SHP77 treated with DMSO at 0.1 percent for 48 hours (cell line): ENCODE data around the gene DSCAM.

Source experiments
- DNase-seq: peaks from one replicate; lab custom pipeline; 2025; lab: John Stamatoyannopoulos, UW

Gene DSCAM

GRCh38 chr21:40704141-40704540 lies 142.8 kb downstream of the DSCAM start:
- no peak for DNase-seq

- DNase-seq = no peak
These were observed 147.6 kb downstream of the DSCAM start for GRCh38 chr21:40699366-40699765.

DNA sequence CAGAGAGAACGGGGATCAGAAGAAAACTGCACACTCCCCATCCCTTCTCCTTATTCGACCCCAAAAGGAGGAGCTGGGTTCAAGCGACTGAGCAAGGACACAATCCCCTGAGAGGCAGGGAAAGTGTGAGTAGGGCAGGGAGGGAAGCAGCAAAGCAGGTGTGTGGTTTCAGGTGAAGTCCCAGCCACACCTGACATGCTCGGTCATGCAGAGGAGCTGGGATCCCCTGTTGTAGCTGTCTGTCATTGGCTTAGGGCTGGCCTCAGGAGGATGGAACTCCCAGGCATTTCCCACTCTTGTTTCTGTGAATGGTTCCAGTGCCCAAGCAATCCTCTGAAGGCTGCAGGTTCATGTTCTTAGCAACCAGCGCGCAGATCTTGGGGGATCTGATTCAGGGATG lies 150.7 kb downstream of the DSCAM start:
- no peak for DNase-seq

DNA sequence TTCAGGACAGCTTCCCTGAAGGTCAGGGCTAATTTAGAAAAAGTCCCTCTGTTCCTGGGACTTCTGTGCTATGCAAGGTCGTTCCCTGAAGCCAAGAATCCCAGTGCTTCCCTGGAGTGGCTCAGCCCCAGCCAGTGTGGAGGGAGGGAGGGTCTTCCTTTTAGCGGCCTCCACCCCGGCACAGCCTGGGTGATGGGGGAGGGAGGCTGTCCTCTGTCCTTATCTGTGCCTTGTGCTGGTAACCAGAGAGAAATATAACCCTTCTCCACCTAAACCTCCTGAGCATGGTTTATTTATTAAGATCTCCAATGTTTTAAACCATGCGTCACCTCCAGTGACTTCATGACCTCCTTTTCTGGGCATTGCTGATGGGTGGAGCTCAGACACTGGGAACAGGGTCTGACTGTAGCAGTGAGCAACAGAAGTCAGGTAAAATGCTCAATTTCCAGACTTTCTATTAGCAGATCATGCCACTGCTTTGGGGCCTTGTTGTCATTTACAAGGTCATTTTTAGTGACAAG lies 157.1 kb downstream of the DSCAM start:
- DNase-seq = no peak

DNA sequence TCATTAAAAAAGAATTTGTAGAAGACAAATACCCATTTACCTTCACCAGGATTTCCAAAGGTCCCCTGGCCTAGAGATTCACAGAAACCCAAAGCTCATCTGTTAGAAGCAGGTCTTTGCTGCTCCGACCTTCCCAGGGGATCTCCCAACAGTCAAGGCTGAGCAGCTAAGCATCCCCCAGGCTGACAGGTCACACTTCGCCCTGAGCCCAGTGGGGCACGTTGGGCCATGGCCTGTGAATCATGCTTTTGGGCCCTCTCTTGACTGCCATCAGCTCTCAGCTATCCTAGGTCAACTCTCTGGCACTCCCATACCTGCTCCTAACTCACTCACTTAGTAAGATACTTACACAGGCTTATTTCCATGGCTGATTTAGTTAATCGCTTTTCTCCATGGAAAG lies 157.7 kb downstream of the DSCAM start:
- DNase-seq = no peak

DNA sequence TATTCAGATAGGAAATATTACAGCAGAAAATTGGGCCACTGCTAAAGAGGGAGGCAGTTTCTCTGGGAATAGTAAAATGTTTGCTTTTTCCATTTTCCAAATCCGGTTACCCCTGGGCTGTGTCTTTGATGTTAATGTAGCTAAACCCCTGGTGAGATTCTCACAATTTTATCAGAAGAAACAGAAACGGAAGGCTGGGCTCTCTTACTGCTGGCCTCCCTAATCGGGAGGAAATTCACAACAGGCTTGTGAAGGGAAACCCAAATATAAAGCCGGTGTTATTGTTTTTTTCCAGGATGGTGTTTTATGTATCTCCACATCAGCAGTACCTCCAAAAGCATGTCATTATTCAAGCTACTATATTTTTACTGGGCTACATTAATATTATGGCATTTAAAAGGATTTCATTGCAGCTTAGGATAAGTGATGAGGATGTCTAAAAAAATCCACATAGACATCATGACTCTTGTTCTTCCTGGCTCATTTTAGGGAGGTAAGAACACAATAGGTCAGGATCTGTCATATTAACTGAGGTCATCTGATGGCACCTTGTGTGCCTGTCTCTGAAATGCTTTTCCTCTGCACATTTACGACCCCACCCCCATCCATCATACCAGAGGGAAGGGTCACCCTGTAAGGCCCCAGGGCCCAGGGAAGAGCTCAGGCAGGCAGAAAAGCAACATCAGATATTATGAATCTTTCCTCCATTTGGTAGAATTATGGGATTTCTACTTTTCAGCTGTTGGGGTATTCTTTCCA lies 158.7 kb downstream of the DSCAM start:
- no peak for DNase-seq

- no peak for DNase-seq
These were observed 159.3 kb downstream of the DSCAM start for GRCh38 chr21:40687625-40688024.

DNA sequence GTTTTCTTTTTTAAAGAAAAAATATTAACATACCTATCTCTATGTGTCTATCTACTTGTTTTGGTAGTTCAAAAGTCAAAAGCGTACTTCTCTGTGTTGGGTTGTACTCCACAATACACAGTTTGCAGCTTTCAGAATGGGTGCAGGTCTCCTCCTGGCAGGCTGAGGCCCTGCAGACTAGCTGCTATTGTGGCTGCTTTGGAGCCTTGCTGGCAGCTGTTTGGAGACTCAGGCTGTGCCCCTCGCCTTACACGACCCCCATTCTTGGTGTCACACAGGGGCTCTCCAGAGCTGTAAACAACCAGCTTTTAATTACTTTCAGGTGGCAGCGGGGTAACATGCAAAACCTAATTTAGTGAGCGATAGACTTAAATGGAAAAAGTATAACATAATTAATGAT lies 160.4 kb downstream of the DSCAM start:
- DNase-seq = no peak

GRCh38 chr21:40685141-40685540 lies 161.8 kb downstream of the DSCAM start:
- no peak for DNase-seq

GRCh38 chr21:40684726-40685125 lies 162.2 kb downstream of the DSCAM start:
- DNase-seq = no peak

DNA sequence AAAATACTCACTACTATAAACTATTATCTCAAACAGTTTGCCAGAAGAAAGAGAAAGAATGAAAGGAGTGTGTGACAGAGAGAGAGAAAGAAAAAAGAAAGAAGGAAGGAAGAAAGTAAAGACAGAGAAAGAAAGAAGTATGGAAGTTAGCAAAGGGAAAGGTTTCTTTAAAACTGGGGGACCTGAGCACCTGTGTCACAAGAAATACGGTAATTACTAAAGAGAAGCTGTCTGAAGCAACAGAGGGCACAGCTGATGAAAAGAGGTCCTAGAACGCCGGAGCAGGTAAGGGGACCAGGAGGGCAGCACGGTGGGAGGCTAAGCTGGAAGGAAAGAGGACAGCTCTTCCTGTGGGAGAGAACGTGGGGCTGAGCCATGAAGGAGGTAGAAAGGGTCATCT lies 163.6 kb downstream of the DSCAM start:
- DNase-seq = no peak

DNA sequence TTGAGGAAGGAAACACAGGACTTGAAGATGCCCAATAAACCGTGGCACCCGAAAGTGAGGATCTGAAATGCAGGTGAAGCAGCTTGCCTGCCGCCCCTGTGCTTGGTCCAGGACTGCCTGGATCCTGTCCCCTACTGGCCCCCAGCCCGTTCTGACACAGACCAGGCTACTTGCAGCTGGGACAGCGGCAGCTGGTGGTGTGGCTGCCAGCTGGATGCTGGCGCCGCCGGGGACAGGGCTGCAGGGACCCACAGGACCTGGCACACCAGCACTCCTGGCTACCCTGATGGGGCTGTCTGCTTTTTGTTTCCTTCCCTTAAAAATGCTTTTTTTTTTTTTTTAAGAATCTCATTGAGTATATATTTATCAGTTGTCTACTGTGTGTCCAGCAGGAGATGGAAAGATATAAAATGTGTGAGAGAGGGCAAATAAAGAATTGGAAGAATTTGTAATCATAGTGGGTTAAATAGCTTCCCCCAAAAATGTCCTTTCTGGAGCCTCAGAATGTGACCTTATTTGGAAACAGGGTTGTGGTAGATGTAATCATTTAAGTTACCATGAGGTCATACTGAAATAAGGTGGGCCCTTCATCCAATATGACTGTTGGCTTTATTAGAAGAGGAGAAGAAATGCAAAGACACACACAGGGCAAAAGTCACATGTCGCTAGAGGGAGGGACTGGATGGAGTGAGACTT lies 165.6 kb downstream of the DSCAM start:
- no peak for DNase-seq

- no peak for DNase-seq
These were observed 166.6 kb downstream of the DSCAM start for GRCh38 chr21:40680311-40680710.

DNA sequence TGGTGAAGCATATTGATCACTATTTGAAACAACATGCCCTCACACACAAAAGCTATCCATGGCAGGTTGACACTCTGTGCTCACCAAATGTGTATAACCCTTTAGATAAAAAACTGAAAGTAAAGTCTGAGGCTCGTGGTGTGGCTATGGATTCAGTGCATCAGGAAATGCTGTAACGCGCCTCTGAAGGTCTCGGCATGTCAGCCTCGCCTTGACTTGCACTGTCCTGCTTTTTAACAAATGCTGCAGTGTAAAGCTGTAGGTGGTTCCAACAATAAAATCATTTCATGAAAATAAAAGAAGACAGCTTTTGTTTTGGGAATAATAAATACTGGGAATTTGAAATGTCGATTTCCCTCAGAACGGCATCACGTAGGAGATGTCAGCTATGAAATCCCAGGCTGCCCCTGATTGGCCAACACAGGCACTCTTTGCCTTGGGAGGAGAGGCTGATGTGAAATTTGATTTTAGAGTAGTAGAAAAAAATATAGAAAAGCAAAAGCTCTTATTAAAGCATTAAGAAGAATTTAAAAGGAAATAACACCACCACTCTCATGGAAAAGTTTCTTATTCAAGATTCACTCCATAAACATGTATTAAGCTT lies 168.2 kb downstream of the DSCAM start:
- no peak for DNase-seq

GRCh38 chr21:40675017-40675416 lies 171.9 kb downstream of the DSCAM start:
- DNase-seq = no peak

- DNase-seq = no peak
These were observed 174.4 kb downstream of the DSCAM start for GRCh38 chr21:40672602-40673001.

- DNase-seq = no peak
These were observed 175.2 kb downstream of the DSCAM start for GRCh38 chr21:40671716-40672115.

DNA sequence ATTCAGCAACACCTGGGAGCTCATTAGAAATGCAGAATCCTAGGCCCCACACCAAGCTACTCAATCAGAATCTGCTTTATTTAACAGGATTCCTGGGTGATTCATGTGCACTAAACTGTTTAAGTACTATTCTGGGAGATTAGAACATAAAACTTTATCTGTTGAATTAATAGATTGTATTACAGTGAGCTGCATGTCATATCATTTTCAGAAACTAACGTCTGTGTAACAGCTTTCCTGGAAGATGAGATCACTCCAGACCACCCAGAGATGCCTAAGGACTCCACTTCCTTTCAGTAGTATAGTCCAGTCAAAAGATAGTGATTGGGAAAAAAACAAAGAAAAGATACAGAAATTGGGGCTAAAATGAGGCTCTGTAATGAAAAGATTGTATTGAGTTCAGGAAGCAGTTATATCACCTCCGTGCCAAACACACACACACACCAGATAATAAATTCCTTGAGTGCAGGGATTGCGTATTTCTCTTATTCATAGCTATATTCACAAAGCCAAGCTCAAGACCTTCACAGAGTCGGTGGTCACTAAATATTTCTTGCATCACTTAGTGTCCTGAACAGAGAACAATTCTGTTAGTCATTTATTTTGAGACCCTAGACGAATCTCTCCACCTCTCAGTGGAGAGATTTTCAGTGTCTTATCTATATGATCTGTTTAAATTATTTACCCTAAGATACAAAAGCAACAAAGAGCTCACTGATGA lies 178.2 kb downstream of the DSCAM start:
- no peak for DNase-seq

GRCh38 chr21:40667967-40668366 lies 179.0 kb downstream of the DSCAM start:
- DNase-seq = no peak

DNA sequence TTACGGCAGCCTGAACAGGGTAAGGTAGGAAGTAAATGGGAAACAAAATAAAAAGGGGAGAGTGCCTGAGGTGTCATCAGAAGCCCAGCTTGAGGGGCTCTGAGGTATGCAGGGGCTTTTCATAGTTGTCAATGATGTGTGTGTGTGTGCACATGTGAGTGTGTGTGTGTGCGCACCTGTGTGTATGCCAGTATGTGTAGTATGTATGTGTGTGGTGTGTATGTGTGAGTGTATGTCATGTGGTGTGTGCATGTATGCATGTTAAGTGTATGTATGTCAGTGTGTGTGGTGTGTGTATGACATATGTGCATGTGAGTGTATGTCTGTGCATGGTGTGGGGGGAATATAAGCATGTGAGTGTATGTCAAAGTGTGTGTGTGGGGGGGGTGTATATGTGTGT lies 184.1 kb downstream of the DSCAM start:
- no peak for DNase-seq

DNA sequence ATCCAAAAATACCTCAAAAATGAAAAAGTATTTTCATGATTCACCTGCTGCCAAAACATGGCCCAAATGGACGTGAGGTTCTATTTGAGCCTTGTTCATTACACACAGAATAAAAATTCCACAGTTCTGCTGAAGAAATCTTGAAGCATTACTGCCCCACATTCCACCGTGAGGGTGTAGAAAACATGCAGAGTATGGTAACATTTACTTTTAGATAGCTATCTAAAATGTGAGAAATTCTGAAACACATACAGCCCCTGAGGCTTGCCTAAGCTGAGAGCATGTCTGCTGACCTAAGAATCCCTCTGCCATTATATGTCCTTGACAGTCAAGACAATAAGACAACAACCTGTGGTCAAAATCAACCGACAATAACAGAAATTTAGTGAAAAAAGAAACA lies 186.5 kb downstream of the DSCAM start:
- DNase-seq = no peak

DNA sequence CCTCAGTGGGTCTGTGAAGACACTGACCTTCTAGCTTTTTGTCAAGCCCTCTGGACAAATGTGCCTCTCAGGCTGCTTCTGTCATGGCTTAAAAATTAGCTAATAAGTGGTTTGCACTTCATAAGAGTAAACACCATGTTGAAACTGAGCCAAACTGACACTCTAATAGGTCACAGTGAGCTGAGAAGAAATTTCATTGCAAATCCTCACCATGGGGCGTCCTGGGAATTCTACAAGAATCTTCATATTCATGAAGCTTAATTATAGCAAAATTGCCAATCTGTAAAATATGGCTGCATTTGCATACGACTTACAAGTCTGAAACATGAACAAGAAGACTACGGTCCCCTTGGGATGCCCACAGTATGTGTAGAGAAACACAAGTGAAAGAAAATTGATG lies 188.6 kb downstream of the DSCAM start:
- no peak for DNase-seq
